OCI-LY3 (cell line): ENCODE data around the gene BCCIP.

Experiments
- H2AFZ ChIP-seq: fragments of 200-600, 300-600 bp; shearing (Covaris generic); 2 replicates; pipeline ENCODE4 v1.6.0; 2014; ENCODE audit warnings: antibody characterized with exemption, low read depth, low read length
- H3K27ac ChIP-seq: fragments of 200-600, 300-600 bp; sonication (generic); 2 replicates; pipeline ENCODE4 v1.5.1; 2014; ENCODE audit warnings: mild to moderate bottlenecking, low read length, moderate library complexity, mixed read lengths
- H3K27me3 ChIP-seq: fragments of 200-600, 300-600 bp; sonication (generic); 2 replicates; pipeline ENCODE4 v1.6.1; 2014; ENCODE audit warnings: low read depth, low read length, mixed read lengths
- H3K36me3 ChIP-seq: fragments of 200-600, 300-600 bp; sonication (generic); replicated peaks from 2 replicates; pipeline ENCODE3; 2014; ENCODE audit warnings: low read depth, low read length, mixed read lengths
- H3K4me1 ChIP-seq: fragments of 300-600, 200-600 bp; sonication (generic); 2 replicates; pipeline ENCODE4 v1.6.1; 2014; ENCODE audit warnings: low read length, mixed read lengths
- H3K4me2 ChIP-seq: fragments of 200-600, 300-600 bp; sonication (generic); 2 replicates; pipeline ENCODE4 v1.6.1; 2014; ENCODE audit warnings: low read length, mixed read lengths
- H3K4me3 ChIP-seq: fragments of 300-600, 200-600 bp; sonication (generic); 2 replicates; pipeline ENCODE4 v1.5.1; 2014; ENCODE audit warnings: antibody characterized with exemption, mild to moderate bottlenecking, low read length, moderate library complexity
- H3K79me2 ChIP-seq: fragments of 300-600, 200-600 bp; shearing (Covaris generic); 2 replicates; pipeline ENCODE4 v1.6.1; 2014; ENCODE audit warnings: mild to moderate bottlenecking, low read length, mixed read lengths
- H3K9ac ChIP-seq: fragments of 300-600, 200-600 bp; shearing (Covaris generic); 2 replicates; pipeline ENCODE4 v1.6.0; 2014; ENCODE audit warnings: mild to moderate bottlenecking, low read length, moderate library complexity
- H3K9me3 ChIP-seq: fragments of 200-600, 300-600 bp; shearing (Covaris generic); 2 replicates; pipeline ENCODE4 v1.6.1; 2014; ENCODE audit warnings: low read length, mixed read lengths; ENCODE audit not compliant: insufficient read depth
- H4K20me1 ChIP-seq: fragments of 200-600, 300-600 bp; sonication (generic); 2 replicates; pipeline ENCODE4 v1.6.1; 2016; ENCODE audit warnings: low read length, mixed read lengths; ENCODE audit not compliant: insufficient read depth
- EZH2phosphoT487 ChIP-seq: fragments of 200-600 bp; shearing (Covaris generic); IDR thresholded peaks from 2 replicates; pipeline ENCODE4 v1.6.1; 2018; ENCODE audit warnings: antibody characterized with exemption, mixed run types, low read depth
- TF ChIP-seq, protein P1 (sequence below): fragments of 200-600, 300-600 bp; sonication (generic); IDR thresholded peaks from 2 replicates; pipeline ENCODE4 v1.5.1; 2014; ENCODE audit warnings: antibody characterized with exemption, low read length, low read depth

BCCIP gene

DNA sequence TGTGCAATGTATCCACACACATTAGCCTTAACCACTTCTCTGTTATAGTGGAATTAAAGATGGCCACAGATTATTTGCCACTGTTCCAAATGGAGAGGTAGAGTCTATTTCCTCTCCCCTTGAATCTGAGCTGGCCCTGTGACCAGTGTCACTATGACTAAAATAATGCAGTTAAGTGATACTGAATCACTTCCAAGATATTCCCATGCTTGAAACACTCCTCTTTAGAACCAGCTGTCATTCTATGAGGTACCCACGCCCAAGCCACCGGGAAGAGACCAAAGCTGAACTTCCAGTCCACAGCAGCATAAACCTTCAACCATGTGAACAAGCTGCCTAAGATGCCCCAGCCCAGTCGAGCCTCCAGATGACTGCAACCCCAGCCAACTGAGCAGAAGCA lies 59.9 kb downstream of the BCCIP start:
- TF ChIP-seq EZH2phosphoT487 = no peak
- TF ChIP-seq, protein P1, sequence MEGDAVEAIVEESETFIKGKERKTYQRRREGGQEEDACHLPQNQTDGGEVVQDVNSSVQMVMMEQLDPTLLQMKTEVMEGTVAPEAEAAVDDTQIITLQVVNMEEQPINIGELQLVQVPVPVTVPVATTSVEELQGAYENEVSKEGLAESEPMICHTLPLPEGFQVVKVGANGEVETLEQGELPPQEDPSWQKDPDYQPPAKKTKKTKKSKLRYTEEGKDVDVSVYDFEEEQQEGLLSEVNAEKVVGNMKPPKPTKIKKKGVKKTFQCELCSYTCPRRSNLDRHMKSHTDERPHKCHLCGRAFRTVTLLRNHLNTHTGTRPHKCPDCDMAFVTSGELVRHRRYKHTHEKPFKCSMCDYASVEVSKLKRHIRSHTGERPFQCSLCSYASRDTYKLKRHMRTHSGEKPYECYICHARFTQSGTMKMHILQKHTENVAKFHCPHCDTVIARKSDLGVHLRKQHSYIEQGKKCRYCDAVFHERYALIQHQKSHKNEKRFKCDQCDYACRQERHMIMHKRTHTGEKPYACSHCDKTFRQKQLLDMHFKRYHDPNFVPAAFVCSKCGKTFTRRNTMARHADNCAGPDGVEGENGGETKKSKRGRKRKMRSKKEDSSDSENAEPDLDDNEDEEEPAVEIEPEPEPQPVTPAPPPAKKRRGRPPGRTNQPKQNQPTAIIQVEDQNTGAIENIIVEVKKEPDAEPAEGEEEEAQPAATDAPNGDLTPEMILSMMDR = no peak
- Histone ChIP-seq H3K27ac (no peak overlapping the region), H3K9me3 (no peaks in the 10 kb centered on the region), H3K27me3 (no peaks in the 10 kb centered on the region), H3K9ac (no peak overlapping the region), H2AFZ (no peak overlapping the region), H3K36me3 (peaks cover 5% of the 10 kb centered on the region), H3K4me2 (no peak overlapping the region), H3K4me1 (no peaks in the 10 kb centered on the region), H3K79me2 (no peaks in the 10 kb centered on the region), H3K4me3 (no peak overlapping the region), H4K20me1 (no peaks in the 10 kb centered on the region)
